Measurements from ENCODE around the gene MFSD1.

Gene MFSD1

DNA sequence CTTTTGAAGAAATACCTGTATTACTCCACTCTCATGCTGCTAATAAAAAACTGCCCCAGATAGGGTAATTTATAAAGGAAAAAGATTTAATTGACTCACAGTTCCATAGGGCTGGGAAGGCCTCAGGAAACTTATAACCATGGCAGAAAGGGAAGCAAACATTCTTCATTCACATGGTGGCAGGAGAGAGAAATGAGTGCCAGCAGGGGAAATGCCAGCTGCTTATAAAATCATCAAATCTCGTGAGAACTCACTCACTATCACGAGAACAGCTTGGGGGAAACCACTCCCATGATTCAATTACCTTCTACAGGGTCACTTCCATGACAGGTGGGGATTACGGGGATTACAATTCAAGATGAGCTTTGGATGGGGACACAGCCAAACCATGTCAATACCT lies 18.7 kb downstream of the MFSD1 start:
- DNase-seq: no peak

DNA sequence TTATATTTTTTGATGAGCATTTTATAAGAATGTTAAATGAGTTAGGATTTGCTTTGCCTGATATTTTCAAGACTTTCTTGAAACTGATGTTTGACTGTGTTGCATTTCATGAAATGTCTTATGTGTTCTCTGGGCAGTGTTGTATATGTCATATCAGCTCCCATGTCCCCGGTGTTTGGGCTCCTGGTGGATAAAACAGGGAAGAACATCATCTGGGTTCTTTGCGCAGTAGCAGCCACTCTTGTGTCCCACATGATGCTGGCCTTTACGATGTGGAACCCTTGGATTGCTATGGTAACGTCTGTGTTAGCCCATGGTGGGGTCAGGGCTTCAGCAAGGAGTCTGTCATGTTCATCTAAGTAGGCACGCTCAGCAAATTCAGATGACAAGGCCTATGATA lies 20.0 kb downstream of the MFSD1 start:
- DNase-seq: no peak

DNA sequence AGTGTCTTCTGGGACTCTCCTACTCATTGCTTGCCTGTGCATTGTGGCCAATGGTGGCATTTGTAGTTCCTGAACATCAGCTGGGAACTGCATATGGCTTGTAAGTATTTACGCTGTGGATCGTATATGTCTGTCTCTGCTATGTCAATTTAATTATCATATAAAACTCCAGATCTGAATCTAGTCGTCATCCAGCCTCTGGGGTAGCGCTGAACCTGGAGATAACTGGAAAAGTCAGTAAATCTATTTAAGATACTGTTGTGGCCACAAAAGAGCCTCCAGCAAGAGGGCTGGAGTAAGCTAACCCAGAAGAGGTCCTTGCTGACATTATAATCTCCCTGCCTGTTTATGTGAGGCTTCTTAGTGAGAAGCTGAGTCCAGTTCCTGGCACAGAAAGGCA lies 21.6 kb downstream of the MFSD1 start:
- no peak for DNase-seq

DNA sequence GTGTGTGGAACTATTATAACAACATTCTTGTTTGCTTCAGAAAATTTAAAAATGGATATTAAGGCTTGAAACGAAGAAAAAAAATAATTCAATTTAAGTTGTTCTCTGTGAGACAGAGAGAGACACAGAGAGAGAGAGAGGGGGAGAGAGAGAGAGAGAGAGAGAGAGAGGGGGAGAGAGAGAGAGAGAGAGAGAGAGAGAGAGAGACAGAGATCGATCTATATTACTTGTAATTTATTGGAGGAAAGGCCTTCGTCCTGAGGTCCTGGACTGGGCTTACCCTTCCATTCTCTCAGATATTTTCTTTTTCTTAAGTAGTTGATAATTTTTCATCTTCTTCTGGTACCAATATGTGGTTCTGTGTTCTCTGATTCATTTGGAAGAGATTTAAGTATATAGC lies 25.9 kb downstream of the MFSD1 start:
- DNase-seq: no peak

DNA sequence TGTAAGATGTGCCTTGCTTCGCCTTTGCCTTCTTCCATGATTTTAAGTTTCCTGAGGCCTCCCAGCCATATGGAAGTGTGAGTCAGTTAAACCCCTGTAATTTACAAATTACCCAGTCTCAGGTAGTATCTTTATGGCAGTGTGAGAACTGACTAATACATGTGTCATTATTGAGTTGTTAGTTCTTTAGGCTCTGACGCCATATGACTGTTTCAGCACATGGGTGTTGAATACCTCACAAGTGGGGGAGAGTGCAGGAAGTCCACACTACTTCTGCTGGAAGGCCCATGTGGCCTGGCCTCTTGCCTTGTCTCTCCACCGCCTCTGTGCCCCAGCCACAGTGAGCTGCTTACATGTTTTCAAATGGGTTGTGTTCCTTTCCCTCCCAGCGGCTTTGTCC lies 28.5 kb downstream of the MFSD1 start:
- no peak for DNase-seq

DNA sequence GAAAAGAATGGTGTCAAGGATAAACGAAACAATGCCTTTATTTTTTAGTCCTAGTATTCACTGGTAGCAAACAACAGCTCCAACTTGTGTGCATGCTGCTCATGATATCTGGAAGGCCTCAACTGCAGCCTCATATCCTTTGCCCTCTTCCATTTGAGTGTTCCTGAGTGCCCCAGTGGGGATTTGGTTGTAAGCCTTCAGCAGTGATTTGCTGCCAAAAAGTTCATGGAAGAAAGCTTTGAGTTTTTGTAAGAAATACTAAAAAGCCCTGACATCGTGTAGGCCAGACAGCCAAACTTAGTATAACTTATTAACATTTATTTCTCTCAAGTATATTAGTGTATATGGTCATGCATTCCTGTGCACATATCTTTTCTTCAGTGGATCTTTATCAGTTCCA lies 30.0 kb downstream of the MFSD1 start:
- no peak for DNase-seq

DNA sequence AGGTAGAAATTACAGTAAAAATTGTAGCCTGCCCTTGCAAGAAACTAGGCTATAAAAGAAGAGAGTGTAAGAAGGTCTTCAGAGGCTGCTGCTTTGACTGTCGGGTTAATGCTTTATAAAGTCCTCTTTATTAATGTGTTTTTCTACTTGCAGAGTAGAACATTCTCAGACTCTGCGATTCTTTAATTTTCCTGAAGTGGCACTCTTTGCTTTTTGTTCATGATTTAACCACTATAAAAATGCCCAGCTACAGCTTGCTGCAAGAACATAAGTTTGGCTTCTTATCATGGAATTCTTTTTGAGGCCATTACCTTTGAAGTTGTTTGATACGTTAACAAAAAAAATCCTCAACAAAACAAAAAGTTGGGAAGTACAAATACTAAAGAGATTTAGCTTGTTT lies 33.8 kb downstream of the MFSD1 start:
- no peak for DNase-seq

DNA sequence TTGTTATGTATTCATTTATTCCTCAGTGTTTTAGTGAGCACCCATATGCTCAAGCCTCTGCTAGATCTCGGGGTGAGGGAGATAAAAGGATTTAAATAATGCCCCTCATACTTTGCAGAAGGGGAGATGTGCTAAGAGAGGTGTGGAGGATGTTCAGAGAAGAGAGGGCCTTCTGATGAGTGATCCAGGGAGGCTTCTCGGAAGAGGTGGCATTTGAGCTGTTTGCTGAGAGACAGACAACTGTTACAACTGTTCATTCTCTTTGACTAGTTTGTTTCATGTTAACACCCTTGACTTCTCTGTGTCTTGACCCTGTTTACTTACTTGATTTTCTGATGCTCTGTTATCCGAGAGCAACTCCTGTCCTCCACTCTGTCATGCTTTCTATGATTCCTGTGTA lies 34.5 kb downstream of the MFSD1 start:
- no peak for DNase-seq

DNA sequence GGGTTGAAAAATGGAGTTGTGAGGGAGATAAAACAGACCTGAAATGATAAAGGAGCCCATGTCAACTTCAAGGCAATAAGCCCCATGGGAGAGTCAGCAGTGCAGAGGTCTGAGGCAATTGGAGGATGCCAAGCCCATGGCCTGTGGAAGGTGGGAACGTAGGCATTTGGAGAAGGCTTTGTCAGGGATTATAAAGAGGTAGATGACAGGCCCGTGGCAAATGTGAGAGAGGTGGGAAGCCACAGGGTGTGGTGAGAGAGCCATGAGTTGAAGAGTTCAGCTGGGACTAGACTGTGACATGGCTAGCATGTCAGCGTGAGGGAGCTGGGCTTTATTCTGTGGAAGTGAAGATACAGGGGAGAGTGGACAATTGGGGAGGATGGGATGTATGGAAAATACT lies 35.4 kb downstream of the MFSD1 start:
- DNase-seq: no peak

DNA sequence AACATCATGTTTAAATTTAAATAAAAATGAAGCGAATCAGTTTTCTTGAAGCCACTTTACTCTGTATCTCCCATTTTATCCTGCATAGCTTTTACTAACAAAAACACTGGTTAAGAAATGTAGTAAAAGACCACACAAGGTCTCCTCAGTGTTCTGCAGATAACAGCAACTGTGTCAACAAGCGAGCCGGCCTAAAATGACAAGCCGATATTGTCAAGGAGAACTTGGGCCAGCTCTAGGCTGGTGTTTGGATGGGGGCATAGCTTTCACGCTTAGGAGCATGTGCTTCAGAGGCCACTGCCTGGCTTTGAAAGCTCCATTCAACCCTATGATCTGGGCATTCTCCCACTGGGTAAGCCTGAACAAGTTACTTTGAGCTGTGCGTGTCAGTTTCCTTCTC lies 38.1 kb downstream of the MFSD1 start:
- DNase-seq: no peak

DNA sequence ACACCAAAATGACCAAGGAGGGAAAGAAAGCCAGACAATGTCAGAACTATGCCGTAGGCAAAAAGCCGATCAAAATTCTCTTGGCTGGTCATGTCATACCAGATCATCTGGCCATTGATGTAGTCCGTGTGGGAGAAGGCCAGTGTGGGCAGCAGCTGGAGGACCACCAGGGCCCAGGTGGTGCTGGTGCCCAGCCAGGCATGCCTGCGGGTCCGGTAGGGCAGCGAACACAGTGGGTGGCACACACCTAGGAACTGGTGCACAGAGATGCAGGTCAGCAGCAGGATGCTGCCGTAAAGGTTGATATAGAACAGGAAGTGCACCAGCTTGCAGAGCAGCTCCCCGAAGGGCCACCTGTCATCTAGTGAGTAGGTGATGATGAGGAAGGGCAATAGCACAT lies 39.5 kb downstream of the MFSD1 start:
- no peak for DNase-seq

DNA sequence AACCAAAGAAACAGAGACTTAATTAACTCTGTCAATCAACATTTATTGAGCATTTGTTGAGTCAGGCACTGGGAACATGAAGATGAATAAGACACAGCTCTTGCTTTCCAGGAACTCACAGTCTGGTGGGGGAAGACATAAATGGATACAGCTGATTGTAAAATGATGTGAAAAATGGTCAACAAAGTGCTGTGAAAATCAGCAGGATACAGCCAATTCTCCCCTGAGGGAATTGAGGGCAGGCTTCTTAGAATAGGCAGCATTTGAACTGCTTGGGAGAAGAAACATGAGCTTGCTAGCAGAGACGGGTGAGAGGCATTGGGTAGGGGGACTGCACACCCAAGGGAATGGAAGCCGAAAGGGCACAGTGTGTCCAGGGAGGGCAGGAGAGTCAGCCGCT lies 41.1 kb downstream of the MFSD1 start:
- no peak for DNase-seq

DNA sequence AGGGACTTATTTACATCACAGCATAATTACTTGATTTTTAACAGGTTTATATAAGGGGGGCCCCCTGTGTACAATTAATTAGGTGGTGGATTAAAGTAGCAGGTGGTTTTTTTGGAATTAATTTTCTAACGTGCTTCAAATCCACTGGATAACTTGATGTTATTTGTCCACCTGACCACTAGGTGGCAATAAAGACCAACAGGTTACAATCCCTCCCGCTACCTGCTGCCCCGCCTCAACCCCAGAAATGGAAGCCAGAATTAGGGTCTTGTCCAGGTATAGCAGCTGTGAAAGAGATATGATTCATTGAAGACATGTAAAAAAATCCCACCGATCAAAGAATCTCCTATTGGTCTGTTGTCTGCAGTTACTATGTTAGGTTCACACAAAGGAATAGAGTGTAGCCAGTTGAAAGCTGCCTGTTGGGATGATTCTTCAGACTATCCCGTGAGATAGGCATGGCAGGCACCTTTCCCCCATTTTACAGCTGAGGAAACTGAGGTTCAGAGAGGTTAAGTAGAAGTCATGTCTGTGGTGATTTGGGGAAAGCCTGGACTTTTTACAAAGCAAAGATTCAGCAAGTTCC lies 44.0 kb downstream of the MFSD1 start:
- DNase-seq: no peak

DNA sequence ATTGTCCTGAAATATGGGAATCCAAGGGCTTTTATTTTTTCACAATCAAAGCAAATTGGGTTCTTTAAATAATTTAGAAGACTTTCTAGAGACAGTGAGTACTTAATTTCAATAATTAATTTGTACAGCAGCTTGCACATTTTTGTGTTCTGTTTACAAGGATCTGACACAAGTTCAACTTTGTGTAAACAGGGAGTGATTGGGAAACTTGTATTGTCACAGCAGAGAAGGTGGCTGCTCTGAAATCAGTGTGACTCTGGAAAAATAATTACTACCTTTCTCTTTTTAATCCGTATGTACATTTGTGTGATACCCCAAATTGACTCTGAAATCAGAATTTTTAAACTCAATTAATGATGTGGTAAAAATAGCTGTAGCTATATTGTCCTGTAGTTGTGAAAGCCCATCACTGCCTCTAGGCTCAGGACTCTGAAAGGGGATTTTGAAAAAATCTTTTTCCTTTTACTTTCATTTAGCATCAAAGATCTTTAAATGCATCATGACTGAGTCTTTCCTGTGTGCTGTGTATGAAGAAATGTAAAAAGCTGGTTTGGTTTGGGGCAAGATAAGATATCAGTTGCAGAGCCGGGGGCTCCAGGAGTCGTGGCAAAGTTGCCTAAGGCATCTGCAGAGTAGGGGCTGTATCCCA lies 45.1 kb downstream of the MFSD1 start:
- no peak for DNase-seq

DNA sequence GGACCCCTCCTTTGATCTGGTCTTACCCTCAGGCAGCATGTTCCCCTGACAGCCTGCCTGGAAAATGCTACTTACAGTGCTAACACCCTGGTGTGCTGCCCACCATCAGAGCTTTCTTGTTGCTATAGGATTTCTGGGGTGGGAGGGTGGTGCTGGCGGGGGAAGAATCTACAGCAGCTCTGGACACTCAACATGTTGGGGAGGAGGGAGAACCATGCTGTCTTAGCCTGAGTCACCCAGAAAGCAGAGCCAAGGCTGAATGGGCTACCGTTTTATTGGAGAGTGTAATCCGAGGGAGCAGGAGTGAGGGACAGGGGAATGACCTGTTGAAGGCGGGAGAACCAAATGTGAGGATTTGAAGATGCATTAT lies 45.6 kb downstream of the MFSD1 start:
- no peak for DNase-seq

DNA sequence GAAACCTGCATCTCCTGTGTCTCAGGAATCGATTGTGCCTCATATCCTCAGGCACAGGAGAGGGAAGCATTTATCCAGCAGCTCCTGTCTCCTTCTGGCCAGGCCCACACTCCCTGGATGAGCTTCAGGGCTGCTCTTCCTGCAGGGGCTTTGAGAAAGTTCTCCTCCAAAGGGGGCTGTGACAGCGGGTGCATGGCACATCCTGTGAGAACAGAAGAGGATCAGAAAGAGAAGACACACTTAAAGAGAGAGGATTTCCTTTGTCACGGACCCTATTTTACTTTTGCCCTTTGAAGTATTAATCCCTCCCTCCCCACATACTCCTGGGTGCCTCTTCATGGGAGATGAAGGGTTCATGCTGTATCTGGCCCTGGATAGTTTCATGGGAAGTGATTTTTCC lies 46.0 kb downstream of the MFSD1 start:
- no peak for DNase-seq

DNA sequence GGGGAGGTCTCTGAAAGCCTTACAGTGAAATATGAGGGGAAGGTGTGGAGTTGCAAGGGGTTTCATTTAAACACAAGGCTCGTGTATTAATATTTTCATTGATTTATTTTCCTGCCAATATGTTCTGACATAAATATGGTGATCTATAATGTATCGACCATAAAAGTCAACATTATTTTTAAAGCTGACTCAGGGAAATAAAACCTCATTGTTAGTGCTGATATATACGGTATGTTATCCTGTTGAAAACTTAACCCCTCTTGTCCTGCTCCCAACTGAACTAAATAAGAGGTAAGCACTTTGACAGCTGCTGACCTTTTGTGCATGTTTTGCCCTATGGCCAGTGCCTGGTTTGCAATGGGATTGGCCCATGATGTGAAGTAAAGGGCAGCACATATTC lies 47.9 kb downstream of the MFSD1 start:
- no peak for DNase-seq

DNA sequence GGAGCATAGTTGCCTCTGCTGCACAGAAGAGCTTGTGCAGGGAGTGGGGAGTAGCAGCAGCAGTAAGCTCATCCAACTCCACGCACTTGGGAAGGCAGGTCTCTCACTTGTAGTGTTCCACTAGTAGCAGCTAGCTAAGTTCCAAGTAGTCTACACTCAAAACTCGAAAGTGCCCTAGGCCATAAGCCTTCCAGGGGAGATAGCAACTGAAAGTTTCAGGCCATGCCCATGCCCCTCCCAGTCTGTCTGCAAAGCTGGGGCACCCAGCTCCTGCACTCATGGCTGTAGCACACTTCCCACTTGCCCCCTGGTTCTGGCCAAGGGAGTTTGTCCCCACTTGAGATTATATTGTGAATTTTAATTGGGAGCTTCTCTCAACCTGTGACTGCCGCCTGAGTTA lies 57.5 kb downstream of the MFSD1 start:
- no peak for DNase-seq

DNA sequence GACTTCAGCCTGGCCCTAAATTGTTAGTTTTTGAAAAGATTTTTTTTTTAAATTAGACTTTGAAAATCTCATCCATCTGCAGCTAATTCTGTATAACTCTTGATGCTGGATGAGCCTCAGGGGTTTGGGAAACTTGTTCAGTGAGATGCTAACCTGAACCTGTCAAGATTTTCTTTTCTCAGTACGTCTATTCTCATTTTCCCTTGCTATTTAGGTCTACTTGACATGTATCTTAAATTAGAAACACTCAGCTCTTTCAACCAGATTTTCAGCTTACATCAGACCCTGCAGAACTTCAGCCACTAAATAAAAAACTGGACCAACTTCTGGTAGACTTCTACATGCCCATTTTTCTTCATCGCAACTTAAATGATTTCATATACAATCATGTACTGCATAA lies 61.4 kb downstream of the MFSD1 start:
- no peak for DNase-seq

DNA sequence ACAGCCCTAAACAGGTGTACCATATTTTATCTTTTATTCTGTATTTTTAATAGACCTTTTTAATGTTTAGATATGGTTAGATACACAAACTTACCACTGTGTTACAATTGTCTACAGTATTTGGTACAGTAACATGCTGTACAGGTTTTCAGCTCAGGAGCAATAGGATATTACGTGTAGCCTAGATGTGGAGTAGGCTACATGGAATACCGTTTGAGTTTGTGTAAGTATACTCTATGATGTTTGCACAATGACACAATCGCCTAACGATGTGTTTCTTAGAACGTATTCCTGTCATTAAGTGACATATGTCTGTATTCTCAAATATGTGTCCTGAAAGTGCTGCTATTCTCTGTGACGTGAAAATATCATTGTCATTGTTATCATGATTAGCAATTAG lies 62.6 kb downstream of the MFSD1 start:
- DNase-seq: no peak

DNA sequence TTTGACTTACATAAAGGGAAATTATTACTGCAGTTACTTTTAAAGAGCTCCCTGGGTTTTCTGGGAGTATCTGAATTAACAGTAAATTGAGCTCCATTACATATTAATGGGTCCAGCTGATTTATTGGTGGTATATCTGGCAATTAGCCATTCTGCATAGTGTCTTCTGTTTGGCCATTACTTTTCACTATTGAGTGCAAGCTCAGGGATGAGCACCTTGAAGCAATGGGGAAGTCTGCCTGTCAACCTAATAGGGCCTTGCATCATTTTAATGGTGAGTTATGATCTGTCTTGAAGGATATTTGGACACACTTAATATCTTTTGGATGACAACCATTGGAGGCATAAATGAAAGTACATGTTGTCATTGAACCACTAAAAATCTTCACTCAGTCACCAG lies 73.8 kb downstream of the MFSD1 start:
- no peak for DNase-seq

Data from activated CD8-positive, alpha-beta memory T cell treated with anti-CD3 and anti-CD28 coated beads for 24 hours (primary cell).